ENCODE results near the gene CPVL. TPM values are rescaled to one million over a fixed set of nuclear protein-coding genes. Genes with fewer than 3 reads are reported as not detected.

The CPVL gene
- polyA plus RNA-seq, 3 donors, result 410 to 1,111 (median 1,108) TPM

DNA sequence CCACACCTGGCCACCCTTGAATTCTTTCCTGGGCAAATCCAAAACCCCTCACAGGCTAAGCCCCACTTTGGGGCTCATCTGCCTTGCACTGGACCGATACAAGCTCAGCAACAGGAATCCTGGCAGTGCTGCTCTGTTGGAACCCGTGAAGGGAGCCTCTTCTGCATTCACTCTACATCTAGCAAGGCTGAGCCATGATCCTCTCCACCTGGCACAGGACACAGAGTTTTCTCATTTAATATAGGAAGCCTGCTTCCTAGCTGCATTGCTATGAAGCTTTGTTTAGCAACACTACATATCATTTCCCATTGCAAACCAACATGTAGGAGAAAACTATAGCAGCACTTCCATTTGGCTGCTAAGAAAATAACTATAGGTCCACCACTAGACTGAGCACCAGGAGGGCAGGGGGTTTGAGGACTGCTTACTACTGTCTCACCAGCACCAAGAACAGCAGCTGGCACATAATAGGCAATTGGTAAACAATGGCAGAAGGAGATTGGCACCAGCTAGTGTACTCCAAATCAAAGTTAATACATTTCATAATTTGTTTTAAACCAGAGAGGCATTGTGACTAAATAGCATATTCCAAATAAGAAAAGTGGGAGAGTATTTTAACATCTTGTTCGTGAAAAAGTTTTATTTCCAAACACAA, 56.1 kb downstream of the CPVL start:
- no peak overlapping the region for H3K4me2 ChIP-seq (replicated peaks; ENCODE audit: extremely low read depth, low read length, poor library complexity, severe bottlenecking)
- intact Hi-C loops (cut with micrococcal nuclease), result no loop called here
- Mint-ChIP-seq H3K4me1 (peaks cover 52% of the 10 kb centered on the region), H3K9me3 (peaks cover 0 to 4% (median 0%) of the 10 kb centered on the region in 7 donors), H3K4me3 (no peak overlapping the region), H3K27ac (no peak overlapping the region), H3K27me3 (ENCODE audit: low read depth in 3 of 3) (peaks cover 0 to 2% (median 2%) of the 10 kb centered on the region in 3 donors), H3K36me3 (peaks cover 70 to 87% of the 10 kb centered on the region in 2 donors)
- no peak overlapping the region for H3K27ac ChIP-seq (ENCODE audit: low read depth in 1 of 2, low read length in 2 of 2)
- H3K27me3 ChIP-seq (ENCODE audit: control insufficient read depth in 2 of 2, insufficient read depth in 2 of 2, low read length in 2 of 2), result no peaks in the 10 kb centered on the region
- no peak overlapping the region for H3K9ac ChIP-seq (ENCODE audit: insufficient read depth, low read length, poor library complexity, severe bottlenecking)
- H4K20me1 ChIP-seq (ENCODE audit: insufficient read depth, low read length), result peaks cover 85% of the 10 kb centered on the region
- H3K79me2 ChIP-seq (ENCODE audit: insufficient read depth, low read length), result no peaks in the 10 kb centered on the region
- DNase-seq, result no peak
- 100% methylated on average over 2 of the region's 3 CpGs for WGBS (ENCODE audit: insufficient coverage)
- H3K9me3 ChIP-seq (replicated peaks in 1 of 2; ENCODE audit: control insufficient read depth in 1 of 2, insufficient read depth in 1 of 2, low read length in 2 of 2), result no peaks in the 10 kb centered on the region
- H3K4me1 ChIP-seq (ENCODE audit: control insufficient read depth in 1 of 2, insufficient read depth in 2 of 2, low read length in 2 of 2), result peaks cover 41 to 58% of the 10 kb centered on the region in 2 donors
- peaks cover 63 to 91% of the 10 kb centered on the region in 2 donors for H3K36me3 ChIP-seq (replicated peaks in 1 of 2; ENCODE audit: control insufficient read depth in 1 of 2, insufficient read depth in 2 of 2, low read length in 2 of 2)
- H3K4me3 ChIP-seq (replicated peaks in 1 of 3; ENCODE audit: low read depth in 2 of 3, low read length in 3 of 3), result no peak overlapping the region
- no peak overlapping the region for H2AFZ ChIP-seq (ENCODE audit: insufficient read depth, low read depth, low read length, poor library complexity, severe bottlenecking)
- TF ChIP-seq CTCF (IDR thresholded peaks at IDR 0.05), result no peak

GRCh38 chr7:29087840-29088170, 58.5 kb downstream of the CPVL start:
- Histone ChIP-seq H3K9me3 (replicated peaks in 1 of 2; ENCODE audit: control insufficient read depth in 1 of 2, insufficient read depth in 1 of 2, low read length in 2 of 2) (no peaks in the 10 kb centered on the region), H3K27ac (ENCODE audit: low read depth in 1 of 2, low read length in 2 of 2) (peak overlapping the region in 1 of 2 donors; percentile 48), H3K4me1 (ENCODE audit: control insufficient read depth in 1 of 2, insufficient read depth in 2 of 2, low read length in 2 of 2) (peaks cover 46 to 59% of the 10 kb centered on the region in 2 donors), H3K79me2 (ENCODE audit: insufficient read depth, low read length) (no peaks in the 10 kb centered on the region), H3K9ac (ENCODE audit: insufficient read depth, low read length, poor library complexity, severe bottlenecking) (no peak overlapping the region), H4K20me1 (ENCODE audit: insufficient read depth, low read length) (peaks cover 82% of the 10 kb centered on the region), H3K4me2 (replicated peaks; ENCODE audit: extremely low read depth, low read length, poor library complexity, severe bottlenecking) (peak overlapping the region; percentile 48), H2AFZ (ENCODE audit: insufficient read depth, low read depth, low read length, poor library complexity, severe bottlenecking) (no peak overlapping the region), H3K4me3 (replicated peaks in 1 of 3; ENCODE audit: low read depth in 2 of 3, low read length in 3 of 3) (peak overlapping the region in 1 of 3 experiments; percentile 45), H3K36me3 (replicated peaks in 1 of 2; ENCODE audit: control insufficient read depth in 1 of 2, insufficient read depth in 2 of 2, low read length in 2 of 2) (peaks cover 61 to 89% of the 10 kb centered on the region in 2 donors), H3K27me3 (ENCODE audit: control insufficient read depth in 2 of 2, insufficient read depth in 2 of 2, low read length in 2 of 2) (no peaks in the 10 kb centered on the region)
- no CpG with 5 or more reads among the region's 1 CpG for WGBS (ENCODE audit: insufficient coverage)
- no peak for DNase-seq
- Mint-ChIP-seq H3K27me3 (ENCODE audit: low read depth in 3 of 3) (peaks cover 8 to 11% (median 9%) of the 10 kb centered on the region in 3 donors), H3K27ac (peak overlapping the region in 2 of 7 donors; percentile 21 to 63), H3K9me3 (peaks cover 0 to 3% (median 0%) of the 10 kb centered on the region in 7 donors), H3K36me3 (peaks cover 72 to 86% of the 10 kb centered on the region in 2 donors), H3K4me3 (peak overlapping the region in 1 of 2 donors; percentile 62), H3K4me1 (peaks cover 59% of the 10 kb centered on the region)
- intact Hi-C loops (cut with micrococcal nuclease), result no loop called here
- TF ChIP-seq CTCF (IDR thresholded peaks at IDR 0.05), result no peak

All from CD14-positive monocyte (primary cell).